Stimulated activated CD8-positive, alpha-beta memory T cell treated with anti-CD3 and anti-CD28 coated beads, Interleukin-12 subunit alpha, Interleukin-12 subunit beta, amount 100 ng/mL, for 1 hour (primary cell): ENCODE data around the gene PNMA6E.

Source experiments
- DNase-seq: peaks from one replicate; pipeline ENCODE4 v3.0.0-alpha.2; 2020; ENCODE audit warnings: low read depth

Gene PNMA6E

GRCh38 chrX:153435845-153436244 lies 34.7 kb upstream of the PNMA6E start:
- no peak for DNase-seq

GRCh38 chrX:153434801-153435200 lies 33.7 kb upstream of the PNMA6E start:
- DNase-seq: no peak

- no peak for DNase-seq
Measured at GRCh38 chrX:153433781-153434285, 32.7 kb upstream of the PNMA6E start.

- DNase-seq: no peak
Measured at GRCh38 chrX:153433161-153433680, 32.1 kb upstream of the PNMA6E start.

- DNase-seq: no peak
Measured at GRCh38 chrX:153430796-153431195, 29.6 kb upstream of the PNMA6E start.

- no peak for DNase-seq
Measured at GRCh38 chrX:153426204-153426603, 25.1 kb upstream of the PNMA6E start.

- no peak for DNase-seq
Measured at GRCh38 chrX:153423652-153424051, 22.5 kb upstream of the PNMA6E start.

GRCh38 chrX:153421856-153422255 lies 20.7 kb upstream of the PNMA6E start:
- no peak for DNase-seq

- no peak for DNase-seq
Measured at GRCh38 chrX:153420851-153421599, 19.9 kb upstream of the PNMA6E start.

GRCh38 chrX:153417637-153418036 lies 16.5 kb upstream of the PNMA6E start:
- no peak for DNase-seq

- DNase-seq: no peak
Measured at GRCh38 chrX:153416781-153417450, 15.8 kb upstream of the PNMA6E start.

GRCh38 chrX:153414856-153415510 lies 13.8 kb upstream of the PNMA6E start:
- DNase-seq: no peak

- no peak for DNase-seq
Measured at GRCh38 chrX:153413731-153414130, 12.6 kb upstream of the PNMA6E start.

- no peak for DNase-seq
Measured at GRCh38 chrX:153412746-153413720, 11.9 kb upstream of the PNMA6E start.

- no peak for DNase-seq
Measured at GRCh38 chrX:153411988-153412574, 10.9 kb upstream of the PNMA6E start.

GRCh38 chrX:153411255-153411987 lies 10.3 kb upstream of the PNMA6E start, which contains the start of gene ZFP92:
Gene ZFP92, plus strand, starts transcription at chrX:153411472. Its CDS starts 6,851 bp downstream, at chrX:153418323.
- DNase-seq: no peak

GRCh38 chrX:153410888-153411254 lies 9.7 kb upstream of the PNMA6E start:
- no peak for DNase-seq

GRCh38 chrX:153410373-153410772 lies 9.2 kb upstream of the PNMA6E start:
- no peak for DNase-seq

GRCh38 chrX:153409414-153410101 lies 8.4 kb upstream of the PNMA6E start:
- DNase-seq: no peak

- DNase-seq: no peak
Measured at GRCh38 chrX:153408871-153409351, 7.8 kb upstream of the PNMA6E start.
